G401.6 (cell line): ENCODE results near the gene NTSR1.

Experiments used
- FAIRE-seq: peaks from 2 replicates; lab custom pipeline; 2012; peaks lifted over from hg19 to GRCh38; lab: Jason Lieb, UNC

The NTSR1 gene

GRCh38 chr20:62694106-62694505 is 14.5 kb upstream of the NTSR1 start:
- no peak for FAIRE-seq

DNA sequence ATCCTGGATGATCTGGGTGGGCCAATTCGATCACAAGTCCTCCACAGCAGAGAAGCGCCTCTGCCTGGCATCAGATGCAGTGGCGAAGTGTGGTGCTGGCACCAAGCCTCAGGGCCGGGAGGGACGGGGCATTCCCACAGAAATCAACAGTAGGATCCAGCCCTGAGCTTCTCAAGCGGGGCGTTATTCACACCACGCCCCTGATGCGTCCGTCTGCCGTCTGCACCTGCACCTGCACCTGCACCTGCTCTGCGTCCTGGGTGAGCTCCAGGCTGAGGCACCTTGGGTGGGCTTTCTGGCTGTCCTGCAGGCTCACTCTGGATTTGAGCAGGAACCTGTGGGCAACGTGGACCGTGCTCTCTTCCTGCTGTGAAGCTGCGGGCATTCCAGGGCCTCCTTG is 13.8 kb upstream of the NTSR1 start:
- FAIRE-seq = no peak

DNA sequence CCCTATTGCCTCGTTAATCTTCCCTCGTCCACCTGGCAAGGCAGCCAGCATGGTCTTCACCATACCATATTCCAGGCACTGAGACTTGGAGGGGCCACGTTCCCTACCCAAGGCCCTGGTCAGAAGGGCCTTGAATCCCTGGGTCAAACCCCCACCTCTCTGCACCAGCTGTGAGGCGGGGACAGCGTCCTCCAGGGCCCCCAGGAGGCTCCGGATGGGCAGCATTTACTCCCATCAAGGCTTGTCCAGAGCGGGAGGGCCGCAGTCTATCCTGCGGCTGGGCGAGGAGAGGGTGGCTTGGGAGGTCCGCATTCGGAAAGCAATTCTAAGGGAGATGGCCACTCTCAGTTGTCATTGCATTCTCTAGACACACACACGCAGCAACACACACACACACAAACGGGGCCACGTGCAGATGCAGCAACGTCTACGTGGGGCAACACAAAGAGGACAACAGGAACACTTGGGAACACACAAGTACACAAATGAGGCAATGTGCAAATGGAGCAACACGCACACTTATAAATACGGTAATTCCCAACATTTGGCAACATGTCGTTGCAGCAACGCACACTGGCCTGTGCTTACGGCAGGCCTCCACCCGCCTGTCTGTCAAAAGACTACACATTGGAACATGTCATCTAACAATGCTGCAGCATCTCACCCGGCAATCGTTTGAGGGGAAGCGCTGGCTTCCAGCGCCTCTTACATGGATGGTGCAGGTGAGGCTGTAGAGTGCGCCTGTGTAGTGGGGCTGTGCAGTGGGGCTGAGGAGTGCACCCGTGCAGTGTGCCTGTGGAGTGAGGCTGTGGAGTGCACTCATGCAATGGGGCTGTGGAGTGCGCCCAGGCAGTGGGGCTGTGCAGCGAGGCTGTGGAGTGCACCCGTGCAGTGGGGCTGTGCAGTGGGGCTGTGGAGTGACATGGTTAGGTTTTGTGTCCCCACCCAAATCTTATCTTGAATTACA is 12.9 kb upstream of the NTSR1 start:
- no peak for FAIRE-seq

GRCh38 chr20:62696434-62696957 is 12.1 kb upstream of the NTSR1 start:
- FAIRE-seq = no peak

DNA sequence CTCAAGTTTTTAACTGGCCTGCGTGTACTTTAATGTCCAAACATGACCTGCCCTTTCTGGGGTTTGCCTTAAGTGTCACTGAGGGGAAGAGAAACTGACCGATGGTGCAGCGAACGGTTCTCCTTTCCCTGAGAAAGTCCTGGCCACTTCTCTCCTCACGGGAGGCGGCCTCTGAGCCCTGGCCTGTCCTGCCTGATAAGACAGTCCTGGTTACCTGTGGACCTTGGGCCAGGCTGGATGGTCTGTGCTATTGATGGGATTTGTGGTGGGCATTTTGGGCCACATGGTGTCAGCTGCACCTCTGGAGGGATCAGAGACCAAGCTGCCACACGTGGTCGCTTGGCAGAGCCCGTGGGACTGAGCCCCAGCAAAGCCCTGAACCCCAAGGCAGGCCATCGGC is 11.6 kb upstream of the NTSR1 start:
- no peak for FAIRE-seq

DNA sequence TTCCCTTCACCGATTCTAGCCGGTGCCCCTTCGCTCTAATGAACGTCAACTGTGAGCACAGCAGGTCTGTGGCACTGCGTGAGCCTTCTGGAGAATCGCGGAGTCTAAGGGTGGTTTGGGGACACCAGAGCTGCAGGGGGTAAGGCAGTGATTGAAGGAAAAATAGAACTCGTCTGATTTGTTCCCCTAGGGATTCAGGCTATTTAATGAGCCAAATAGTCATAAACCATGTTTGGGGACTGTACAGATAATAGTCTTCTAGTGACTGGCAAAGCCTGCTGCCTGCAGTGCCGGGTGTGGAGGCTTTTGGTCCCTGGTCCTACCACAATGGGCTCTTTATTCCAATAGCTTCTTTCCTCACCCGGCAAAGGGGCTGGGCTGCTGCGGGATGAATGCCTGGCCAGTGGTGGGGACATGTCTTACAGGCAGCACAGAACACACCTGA is 11.1 kb upstream of the NTSR1 start:
- no peak for FAIRE-seq

DNA sequence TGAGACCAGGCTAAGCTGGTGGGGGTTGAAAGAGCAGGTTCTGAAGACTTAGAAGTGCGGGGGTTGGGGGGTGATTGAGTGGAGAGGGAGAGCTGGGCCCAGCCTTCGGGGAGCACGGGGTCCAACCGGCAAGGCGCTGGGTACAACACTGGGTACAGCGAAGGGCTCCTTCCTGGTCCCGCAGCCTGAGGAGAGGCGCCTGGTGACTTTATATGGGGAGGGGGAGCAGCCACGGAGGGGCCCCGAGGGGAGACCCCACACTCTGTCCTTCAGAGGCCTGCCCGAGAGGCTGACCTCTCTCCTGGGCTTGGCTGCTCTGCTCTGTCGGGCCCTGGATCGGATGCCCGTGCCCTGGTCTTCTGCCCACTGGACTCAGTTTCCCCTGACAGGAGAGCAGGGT is 10.4 kb upstream of the NTSR1 start:
- FAIRE-seq = no peak

- no peak for FAIRE-seq
Measured at GRCh38 chr20:62699296-62699695, 9.3 kb upstream of the NTSR1 start.

GRCh38 chr20:62699741-62700140 is 8.9 kb upstream of the NTSR1 start:
- FAIRE-seq = no peak

DNA sequence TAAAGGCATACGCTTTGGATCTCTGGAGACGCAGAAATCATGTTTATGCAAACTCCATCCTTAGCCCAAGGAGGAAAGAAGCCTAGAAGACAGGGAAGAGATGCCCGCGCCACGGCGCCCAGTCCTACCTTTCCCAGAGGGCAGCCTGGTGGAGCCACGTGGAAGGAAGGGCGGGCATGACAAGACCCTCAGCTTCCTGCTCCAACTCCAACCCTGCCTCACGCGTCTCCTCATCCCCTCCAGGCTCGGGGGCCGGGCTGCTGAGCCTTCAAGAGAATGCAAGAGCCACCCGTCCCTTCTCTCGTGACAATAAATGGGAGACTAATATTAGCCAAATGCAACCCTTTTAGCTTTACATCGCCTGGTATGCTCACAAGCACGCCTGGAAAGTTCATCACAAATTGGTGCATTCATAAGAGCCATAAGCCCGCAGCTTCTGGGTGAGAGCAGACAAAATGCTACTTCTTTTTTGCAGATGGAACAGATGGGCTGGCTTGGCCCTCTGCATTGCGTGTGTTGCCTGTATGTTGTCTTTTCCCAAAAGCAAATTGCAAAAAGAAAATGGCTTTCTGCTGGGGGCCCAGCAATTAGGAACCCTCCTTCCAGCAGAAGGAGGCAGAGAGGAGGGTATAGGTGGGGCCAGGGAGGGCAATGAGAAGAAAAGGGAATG is 8.2 kb upstream of the NTSR1 start:
- no peak for FAIRE-seq

GRCh38 chr20:62701161-62702012 is 7.2 kb upstream of the NTSR1 start:
- FAIRE-seq = no peak

GRCh38 chr20:62702013-62702300 is 6.7 kb upstream of the NTSR1 start:
- FAIRE-seq = no peak

- FAIRE-seq = no peak
Measured at GRCh38 chr20:62702895-62703852, 5.5 kb upstream of the NTSR1 start.

DNA sequence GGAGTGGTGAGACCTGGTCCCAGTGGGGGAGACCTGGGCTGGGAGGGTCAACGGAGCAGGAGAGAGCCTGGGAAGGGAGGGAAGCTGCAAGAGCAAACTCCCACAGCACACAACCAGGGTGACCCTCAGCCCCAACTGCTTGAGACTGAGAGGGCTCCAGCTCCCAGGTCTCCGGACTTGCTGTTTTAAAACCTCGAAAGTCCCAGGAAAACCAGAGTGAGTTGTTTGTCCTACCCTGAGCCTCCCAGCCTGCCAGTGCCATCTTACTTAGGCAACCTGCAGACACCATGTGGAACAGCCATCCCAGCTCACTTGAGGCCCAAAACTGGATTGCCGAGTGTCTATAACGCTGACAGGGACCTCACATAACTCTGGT is 4.8 kb upstream of the NTSR1 start:
- no peak for FAIRE-seq

GRCh38 chr20:62704341-62704948 is 4.2 kb upstream of the NTSR1 start:
- FAIRE-seq = no peak

GRCh38 chr20:62705627-62706026 is 3.0 kb upstream of the NTSR1 start:
- FAIRE-seq = no peak

DNA sequence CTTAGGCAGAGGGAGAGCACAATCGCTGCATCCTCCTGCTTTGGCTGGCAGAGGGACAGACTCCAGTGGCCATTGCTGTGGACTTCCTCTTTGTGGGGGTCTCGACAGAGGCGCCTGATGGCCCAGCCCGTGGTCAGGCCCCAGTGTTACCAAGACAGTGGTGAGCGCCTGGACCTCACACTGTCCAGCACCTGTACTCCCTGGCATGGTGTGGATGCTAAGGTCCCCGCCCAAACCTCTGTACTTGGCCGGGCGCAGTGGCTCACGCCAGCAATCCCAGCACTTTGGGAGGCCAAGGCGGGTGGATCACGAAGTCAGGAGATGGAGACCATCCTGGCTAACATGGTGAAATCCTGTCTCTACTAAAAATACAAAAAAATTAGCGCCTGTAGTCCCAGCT is 2.3 kb upstream of the NTSR1 start:
- no peak for FAIRE-seq

DNA sequence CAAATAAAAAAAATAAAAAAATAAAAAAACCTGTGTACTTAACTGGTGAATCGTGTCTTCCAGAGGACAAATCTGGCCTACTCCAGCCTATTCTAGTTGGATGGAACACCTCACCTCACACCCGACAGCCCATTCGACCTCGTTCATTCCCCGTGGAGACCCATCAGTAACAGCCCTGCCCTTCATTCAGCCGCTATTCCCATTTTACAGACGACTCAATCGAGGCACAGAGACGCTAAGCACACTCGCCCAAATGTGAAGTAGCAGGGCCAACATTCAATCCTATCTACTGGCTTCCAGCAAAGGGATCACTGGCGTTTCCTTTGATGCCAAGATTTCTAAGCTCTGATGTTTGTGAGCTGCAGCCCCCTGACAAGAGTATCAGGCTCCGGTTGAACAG is 1.8 kb upstream of the NTSR1 start:
- no peak for FAIRE-seq

- no peak for FAIRE-seq
Measured at GRCh38 chr20:62707276-62707920, 1.2 kb upstream of the NTSR1 start.

DNA sequence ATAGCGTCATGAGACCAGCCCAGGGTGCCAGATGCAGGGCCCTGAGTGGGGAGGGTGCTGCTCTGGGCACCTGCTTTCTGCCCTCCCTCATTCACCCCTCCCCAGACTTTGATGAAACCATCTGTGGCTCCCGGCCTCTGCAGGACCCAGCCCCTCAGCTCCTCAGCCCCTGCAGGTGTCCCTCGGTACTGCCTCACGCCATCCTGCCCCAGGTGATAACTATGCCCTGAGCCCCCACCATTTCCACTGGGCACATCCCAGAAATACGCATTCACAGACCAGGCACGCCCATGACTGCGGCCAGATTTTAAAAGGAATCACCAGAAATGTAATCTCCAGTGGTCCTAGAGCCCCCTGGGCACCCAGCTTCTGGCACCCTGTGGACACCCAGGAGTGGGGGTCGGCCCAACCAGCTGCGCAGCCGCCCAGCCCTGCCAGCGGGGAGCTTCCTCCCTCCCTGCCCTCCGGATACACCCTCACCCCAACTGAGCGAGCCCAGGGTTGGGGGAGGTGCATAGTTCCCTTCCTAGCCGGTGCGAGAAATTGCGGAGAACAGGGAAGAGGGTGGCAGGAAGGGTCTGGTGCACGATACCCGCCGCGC is 615 bp upstream of the NTSR1 start:
- no peak for FAIRE-seq
